Iris pigment epithelial cell (primary cell): ENCODE measurements around the gene CRAMP1.
"Not testable (repeated sequence)": the region's sequence is repeated elsewhere in the genome, so short reads cannot be mapped to it uniquely, and the experiment has no call there.

Source experiments
- DNase-seq: peaks from one replicate; pipeline ENCODE4 v3.0.0-alpha.2; 2011; ENCODE audit warnings: low read depth

The CRAMP1 gene

DNA sequence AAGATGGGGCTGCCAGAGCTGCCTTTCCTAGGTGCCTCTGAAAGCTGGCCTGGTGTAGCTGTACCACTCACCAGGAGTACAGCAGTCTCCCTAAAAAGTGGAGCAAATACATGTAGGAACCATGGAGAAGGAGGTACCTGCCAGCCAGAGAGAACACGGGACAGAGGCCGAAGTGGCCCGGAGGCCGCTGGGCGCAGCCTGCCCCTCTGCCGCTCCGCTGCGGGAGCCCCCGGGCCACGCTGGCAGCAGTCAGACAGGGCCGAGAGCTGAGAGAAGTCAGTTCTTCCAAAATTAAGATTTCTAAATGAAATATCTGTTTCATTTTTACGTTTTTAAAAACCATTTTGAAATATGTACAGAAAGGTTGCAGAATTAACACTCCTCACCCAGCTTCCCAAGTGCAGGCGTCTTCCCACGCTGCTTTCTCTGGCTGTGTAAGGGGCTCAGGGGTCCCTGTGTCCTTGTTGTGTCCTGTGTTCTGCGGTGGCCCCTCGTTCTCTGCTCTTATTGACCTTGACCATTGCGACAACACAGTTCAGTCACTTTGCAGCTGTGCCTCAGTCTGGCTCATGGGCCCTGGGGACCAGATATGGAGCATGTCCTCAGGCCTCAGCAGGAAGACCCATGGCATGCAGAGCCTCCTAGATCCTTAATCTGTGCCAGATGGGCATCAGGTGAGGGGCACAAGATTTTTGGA is 98.8 kb downstream of the CRAMP1 start:
- DNase-seq: no peak

DNA sequence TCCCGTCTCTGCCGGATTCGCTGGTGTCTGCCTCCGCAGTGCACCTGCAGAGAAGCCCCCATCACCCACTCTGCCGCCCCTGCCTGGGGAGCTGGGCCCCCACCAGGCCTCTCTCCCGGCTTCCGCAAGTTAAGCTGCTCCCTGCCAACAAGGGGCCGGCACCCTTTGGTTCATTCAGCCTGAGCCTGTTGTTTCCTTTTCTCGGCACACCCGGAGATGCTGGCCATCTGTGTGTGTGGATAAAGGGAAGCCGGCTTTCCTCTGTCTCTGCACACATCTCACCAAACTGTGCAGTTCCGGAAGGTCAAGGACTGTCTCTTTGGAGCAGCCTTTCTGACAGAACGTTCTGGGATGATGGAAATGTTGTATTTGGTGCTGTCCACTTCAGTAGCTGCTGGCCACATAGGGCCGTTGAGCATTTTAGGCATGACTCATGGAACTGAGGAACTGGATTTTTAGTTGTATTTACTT is 100.7 kb downstream of the CRAMP1 start:
- DNase-seq: peak; percentile 62

DNA sequence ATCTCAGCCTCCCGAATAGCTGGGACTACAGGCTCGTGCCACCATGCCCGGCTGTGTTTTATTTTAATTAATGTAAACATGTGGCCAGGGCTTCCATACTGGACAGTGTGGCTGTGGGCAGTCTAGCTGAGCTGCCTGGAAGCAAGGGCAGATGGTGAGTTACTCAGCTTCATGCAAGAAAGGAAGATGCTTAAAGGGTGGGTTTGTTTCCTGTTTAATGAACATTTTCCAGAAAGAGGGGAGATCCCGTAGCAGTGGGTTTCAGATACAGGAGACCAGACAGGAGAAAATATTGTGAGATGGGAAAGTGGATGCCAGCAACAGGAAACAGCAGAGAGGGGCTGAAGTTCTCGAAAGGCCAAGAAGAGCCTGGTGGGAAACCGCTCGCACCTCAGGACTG is 101.2 kb downstream of the CRAMP1 start:
- DNase-seq: peak; percentile 19

DNA sequence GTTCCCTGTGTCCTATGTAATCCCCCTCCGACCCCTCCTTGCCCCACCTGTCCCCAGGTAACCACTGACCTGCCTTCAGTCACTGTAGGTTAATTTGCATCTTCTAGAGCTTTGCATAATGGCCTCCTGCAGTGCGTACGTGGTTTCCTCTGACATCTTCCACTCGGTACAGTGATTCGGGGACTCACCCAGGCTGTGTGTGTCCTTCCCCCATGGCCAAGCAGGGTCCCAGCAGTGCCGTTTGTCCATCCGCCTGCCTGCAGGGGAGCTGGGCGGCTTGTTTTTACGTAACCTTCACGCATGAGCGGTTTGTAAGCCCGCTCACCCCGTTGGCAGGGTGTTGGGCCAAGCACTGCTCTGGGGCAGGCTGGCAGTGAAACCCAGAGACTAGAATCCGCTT is 101.8 kb downstream of the CRAMP1 start:
- DNase-seq: no peak

DNA sequence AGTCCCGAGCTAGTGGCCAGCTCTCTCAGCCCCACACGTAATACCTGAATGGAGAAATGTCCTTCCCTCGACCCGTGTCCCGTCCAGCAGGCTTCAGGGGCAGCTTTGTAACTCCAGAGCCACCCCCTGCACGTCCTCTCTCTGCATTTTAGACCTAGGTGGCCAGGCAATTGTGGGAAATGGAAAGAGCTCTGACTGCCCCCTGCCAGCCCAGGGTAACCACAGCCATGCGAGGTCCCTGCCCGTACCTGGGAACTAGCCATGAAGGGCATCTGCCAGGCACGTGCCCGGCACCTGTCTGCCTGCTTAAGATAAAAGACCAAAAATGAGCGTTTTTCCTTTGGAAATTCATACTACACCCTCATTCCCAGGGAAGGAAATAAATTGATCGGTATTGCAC is 103.1 kb downstream of the CRAMP1 start:
- no peak for DNase-seq

DNA sequence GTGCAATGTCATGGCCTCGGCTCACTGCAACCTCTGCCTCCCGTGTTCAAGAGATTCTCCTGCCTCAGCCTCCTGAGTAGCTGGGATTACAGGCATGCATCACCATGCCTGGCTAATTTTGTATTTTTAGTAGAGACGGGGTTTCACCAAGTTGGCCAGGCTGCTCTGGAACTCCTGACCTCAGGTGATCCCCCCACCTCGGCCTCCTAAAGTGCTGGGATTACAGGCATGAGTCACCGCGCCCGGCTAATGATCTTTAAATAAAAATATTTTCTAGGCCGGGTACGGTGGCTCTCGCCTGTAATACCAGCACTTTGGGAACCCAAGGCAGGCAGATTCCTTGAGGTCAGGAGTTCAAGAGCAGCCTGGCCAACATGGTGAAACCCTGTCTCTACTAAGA is 106.1 kb downstream of the CRAMP1 start:
- not testable (repeated sequence) for DNase-seq

DNA sequence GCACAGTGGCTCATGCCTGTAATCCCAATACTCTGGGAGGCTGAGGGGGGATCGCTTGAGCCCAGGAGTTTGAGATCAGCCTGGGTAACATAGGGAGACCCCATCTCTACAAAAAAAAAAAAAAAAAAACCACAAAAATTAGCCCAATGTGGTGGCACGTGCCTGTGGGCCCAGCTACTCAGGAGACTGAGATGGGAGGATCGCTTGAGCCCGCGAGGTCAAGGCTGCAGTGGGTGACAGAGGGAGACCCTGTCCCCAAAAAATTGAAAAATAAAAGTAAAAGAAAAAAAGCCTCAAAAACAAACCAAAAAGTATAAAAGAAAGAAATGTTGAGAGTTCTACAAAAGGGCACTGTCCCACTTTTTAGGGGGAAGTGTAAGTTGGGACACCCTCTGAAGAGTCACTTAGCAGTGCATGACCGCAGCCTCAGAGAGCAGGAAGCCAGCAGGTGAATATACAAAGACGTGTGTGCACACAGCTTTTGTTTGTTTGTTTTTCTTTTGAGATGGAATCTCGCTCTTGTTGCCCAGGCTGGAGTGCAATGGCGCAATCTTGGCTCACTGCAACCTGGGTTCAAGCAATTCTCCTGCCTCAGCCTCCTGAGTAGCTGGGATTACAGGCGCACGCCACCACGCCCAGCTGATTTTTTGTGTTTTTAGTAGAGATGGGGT is 107.5 kb downstream of the CRAMP1 start:
- peak; percentile 12 for DNase-seq

DNA sequence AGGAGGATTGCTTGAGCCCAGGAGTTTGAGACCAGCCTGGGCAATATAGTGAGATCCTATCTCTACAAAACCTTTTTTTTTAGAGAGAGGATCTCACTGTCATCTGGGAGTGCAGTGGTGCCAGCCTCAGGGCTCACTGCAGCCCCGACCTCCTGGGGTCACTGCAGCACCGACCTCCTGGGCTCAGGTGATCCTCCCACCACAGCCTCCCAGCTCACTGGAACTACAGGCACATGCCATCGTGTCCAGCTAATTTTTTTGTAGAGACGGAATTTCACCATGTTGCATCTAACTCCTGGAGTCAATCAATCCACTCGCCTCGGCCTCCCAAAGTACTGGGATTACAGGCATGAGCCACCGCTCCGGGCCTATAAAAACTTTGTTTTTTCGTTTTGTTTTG is 109.2 kb downstream of the CRAMP1 start:
- no peak for DNase-seq

DNA sequence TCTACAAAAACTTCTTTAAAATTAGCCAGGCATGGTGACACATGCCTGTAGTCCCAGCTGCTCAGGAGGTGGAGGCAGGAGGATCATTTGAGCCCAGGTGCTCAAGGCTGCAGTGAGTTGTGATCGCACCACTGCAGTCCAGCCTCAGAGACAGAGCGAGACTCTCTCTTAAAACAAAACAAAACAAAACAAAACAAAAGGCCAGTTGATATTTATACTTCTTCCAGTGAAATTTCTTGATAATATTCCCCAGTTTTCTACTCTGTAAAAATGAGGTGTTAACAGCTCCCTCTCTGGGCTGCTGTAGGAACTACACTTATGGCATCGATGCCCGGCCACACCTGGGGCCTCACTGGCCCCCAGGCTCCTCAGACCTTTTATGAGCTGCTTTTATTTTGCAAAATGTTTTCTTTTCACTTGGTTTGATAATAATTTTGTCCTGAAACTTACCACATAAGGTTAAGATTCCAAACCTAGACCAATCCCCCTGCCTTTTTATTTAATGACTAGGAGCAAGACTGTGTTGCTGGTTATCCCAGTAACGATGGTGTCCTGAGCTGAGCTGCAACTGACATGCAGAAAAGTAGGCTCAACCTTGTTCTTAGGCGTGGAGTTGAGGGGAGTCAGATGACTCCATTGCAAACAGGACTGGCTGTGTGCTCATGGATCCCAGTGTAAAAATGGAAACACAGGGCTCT is 111.4 kb downstream of the CRAMP1 start:
- peak; percentile 32 for DNase-seq

DNA sequence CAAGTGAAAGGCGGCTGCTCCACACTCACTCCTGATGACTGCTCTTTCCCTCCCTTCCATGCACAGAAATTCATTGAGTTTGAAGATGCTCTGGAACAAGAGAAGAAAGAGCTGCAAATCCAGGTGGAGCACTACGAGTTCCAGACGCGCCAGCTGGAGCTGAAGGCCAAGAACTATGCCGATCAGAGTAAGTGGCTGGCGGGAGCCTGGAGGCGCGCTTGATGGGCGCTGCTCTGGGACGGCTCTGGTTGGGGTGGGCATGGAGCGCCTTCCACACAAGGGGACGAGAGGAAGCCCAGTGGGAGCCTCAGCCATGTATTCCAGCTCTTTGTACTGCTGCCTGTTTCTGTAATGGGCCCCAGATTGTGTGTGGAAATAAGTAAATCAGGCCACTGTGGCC is 112.3 kb downstream of the CRAMP1 start:
- no peak for DNase-seq

DNA sequence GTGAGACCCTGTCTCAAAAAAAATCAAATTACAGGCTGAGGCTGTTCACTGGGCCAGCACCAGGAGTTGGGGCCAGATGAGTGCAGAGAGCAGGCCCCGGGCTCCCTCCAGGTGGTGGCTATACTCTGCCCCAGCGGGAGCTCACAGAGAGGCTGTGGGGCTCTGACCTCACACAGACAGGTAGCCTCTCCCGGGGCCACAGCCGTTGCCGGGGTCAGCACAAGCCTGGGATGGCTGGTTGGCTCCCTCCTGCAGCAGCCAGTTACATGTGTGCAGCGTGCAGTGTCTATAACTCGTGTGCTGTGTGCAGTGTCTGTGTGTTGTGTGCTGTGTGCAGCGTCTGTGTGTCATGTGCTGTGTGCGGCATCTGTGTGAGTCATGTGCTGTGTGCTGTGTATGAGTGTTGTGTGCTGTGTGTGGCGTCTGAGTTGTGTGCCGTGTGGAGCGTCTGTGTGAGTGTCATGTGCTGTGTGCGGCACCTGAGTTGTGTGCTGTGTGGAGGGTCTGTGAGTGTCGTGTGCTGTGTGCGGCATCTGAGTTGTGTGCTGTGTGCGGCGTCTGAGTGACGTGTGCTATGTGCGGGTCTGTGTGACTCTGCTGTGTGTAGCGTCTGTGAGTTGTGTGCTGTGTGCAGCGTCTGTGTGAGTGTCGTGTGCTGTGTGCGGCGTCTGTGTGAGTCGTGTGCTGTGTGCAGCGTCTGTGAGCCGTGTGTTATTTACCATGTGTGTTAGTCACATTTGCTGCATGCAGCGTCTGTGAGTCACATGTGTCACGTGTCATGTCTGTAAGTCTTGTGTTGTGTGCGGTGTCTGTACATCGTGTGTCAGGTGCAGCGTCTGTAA is 114.7 kb downstream of the CRAMP1 start:
- DNase-seq: no peak
